Vagina (tissue), 2 donors: ENCODE measurements around the gene ERI2.

ENCODE experiments used
- POLR2AphosphoS5 ChIP-seq, 2 donors: sonication (generic); formaldehyde crosslinking; IDR thresholded peaks; one replicate each; pipeline ENCODE4 v1.9.0; 2017; ENCODE audit warnings: antibody characterized with exemption in 2 of 2, mild to moderate bottlenecking in 2 of 2, low read depth in 1 of 2; ENCODE audit not compliant: insufficient read depth in 1 of 2
- TF ChIP-seq, protein P1 (sequence below), 3 experiments: fragments of 450-650 bp in 2 of 3; fragments of 200-600 bp in 1 of 3; sonication (generic) in 1 of 3; IDR thresholded peaks; one replicate each; pipeline ENCODE4 v1.5.1; 2017 to 2019; ENCODE audit warnings: antibody characterized with exemption in 3 of 3, mild to moderate bottlenecking in 2 of 3, moderate library complexity in 2 of 3

DNA sequence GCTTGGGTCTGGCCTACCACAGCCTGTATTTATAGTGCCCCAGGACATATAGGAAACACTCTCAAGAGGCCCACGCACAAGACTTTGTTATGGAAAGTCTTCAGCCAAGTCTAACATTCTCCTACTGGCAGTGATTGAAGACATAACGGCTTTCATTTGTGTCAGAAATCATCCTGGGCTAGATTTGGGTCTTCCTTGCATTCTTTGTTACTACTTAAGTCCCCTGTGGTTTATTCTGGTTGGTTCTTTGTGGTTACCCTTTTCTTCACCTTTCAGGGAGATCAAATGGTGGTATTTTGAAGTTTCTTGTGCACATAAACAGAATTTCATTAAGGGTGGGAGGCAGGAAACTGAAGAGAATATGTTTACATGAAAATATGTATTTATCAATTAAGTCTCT lies 37.8 kb upstream of the ERI2 start:
- TF ChIP-seq, protein P1, sequence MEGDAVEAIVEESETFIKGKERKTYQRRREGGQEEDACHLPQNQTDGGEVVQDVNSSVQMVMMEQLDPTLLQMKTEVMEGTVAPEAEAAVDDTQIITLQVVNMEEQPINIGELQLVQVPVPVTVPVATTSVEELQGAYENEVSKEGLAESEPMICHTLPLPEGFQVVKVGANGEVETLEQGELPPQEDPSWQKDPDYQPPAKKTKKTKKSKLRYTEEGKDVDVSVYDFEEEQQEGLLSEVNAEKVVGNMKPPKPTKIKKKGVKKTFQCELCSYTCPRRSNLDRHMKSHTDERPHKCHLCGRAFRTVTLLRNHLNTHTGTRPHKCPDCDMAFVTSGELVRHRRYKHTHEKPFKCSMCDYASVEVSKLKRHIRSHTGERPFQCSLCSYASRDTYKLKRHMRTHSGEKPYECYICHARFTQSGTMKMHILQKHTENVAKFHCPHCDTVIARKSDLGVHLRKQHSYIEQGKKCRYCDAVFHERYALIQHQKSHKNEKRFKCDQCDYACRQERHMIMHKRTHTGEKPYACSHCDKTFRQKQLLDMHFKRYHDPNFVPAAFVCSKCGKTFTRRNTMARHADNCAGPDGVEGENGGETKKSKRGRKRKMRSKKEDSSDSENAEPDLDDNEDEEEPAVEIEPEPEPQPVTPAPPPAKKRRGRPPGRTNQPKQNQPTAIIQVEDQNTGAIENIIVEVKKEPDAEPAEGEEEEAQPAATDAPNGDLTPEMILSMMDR (IDR thresholded peaks at IDR 0.05) = no peak
- no peak for TF ChIP-seq POLR2AphosphoS5 (IDR thresholded peaks at IDR 0.05; ENCODE audit: insufficient read depth in 1 of 2, low read depth in 1 of 2)
